B cell (primary cell): ENCODE results near the gene QSOX2. TPM values are rescaled to one million over a fixed set of nuclear protein-coding genes. Genes with fewer than 3 reads are reported as not detected.

ENCODE experiments used
- ATAC-seq: fragments of 200-7000 bp; cut with Tn5 transposase; one replicate; pipeline ENCODE4 v1.10.0; 2021; ENCODE audit warnings: low read depth, mild to moderate bottlenecking, moderate number of reproducible peaks, moderate library complexity
- CTCF ChIA-PET: fragments of 350-600 bp; sonication (Branson Sonifier 250); formaldehyde crosslinking; loops from one replicate; lab custom pipeline; 2021; ENCODE audit warnings: antibody characterized with exemption, inconsistent platforms; lab: Charles Lee
- POLR2A ChIA-PET: fragments of 350-600 bp; sonication (Branson Sonifier 250); formaldehyde crosslinking; loops from one replicate; lab custom pipeline; 2021; ENCODE audit warnings: antibody characterized with exemption; lab: Charles Lee
- DNase-seq: peaks from one replicate; pipeline ENCODE4 v3.0.0; 2013
- H2AFZ ChIP-seq: 2 replicates; pipeline ENCODE4 v1.6.1; 2012; ENCODE audit warnings: mild to moderate bottlenecking, low read depth, low read length; ENCODE audit not compliant: insufficient read depth, poor library complexity, severe bottlenecking
- H3K27ac ChIP-seq, 2 donors: 1 replicate in 1 of 2; 2 replicates in 1 of 2; pipeline ENCODE4 v1.5.1; 2012 to 2013; ENCODE audit warnings: low read length in 2 of 2, mild to moderate bottlenecking in 2 of 2, moderate library complexity in 1 of 2
- H3K27me3 ChIP-seq, 4 experiments: fragments of 200-600 bp in 1 of 4; sonication (generic) in 1 of 4; replicated peaks in 1 of 4; 1 replicate in 2 of 4; 2 replicates in 2 of 4; pipeline versions ENCODE4 v1.6.1 to v1.7.0; 2013 to 2016; ENCODE audit warnings: low read length in 3 of 4, mild to moderate bottlenecking in 2 of 4, mixed read lengths in 1 of 4, moderate library complexity in 1 of 4; ENCODE audit not compliant: insufficient read depth in 4 of 4, control insufficient read depth in 3 of 4; ENCODE audit errors: control extremely low read depth in 1 of 4
- H3K36me3 ChIP-seq, 2 experiments: replicated peaks in 1 of 2; 1 replicate in 1 of 2; 2 replicates in 1 of 2; pipeline versions ENCODE4 v1.6.1 to v1.7.1; 2013; ENCODE audit warnings: low read length in 1 of 2; ENCODE audit not compliant: insufficient read depth in 2 of 2, control insufficient read depth in 1 of 2; ENCODE audit errors: control extremely low read depth in 1 of 2, extremely low read depth in 1 of 2
- H3K4me1 ChIP-seq, 2 donors: fragments of 200-600 bp in 1 of 2; sonication (generic) in 1 of 2; 1 replicate in 1 of 2; 2 replicates in 1 of 2; pipeline versions ENCODE4 v1.5.1 to v1.6.1; 2013 to 2017; ENCODE audit warnings: low read length in 2 of 2; ENCODE audit not compliant: control insufficient read depth in 2 of 2, insufficient read depth in 2 of 2
- H3K4me2 ChIP-seq: replicated peaks from 2 replicates; pipeline ENCODE3; 2012; ENCODE audit warnings: mild to moderate bottlenecking, low read depth, low read length; ENCODE audit not compliant: poor library complexity, severe bottlenecking
- H3K4me3 ChIP-seq, 5 experiments: fragments of 200-600 bp in 1 of 5; sonication (generic) in 1 of 5; 1 replicate in 3 of 5; 2 replicates in 2 of 5; pipeline versions ENCODE4 v1.5.1 to v1.7.0; 2011 to 2016; ENCODE audit warnings: low read length in 4 of 5, mild to moderate bottlenecking in 4 of 5, low read depth in 2 of 5, control low read depth in 1 of 5, moderate library complexity in 1 of 5; ENCODE audit not compliant: insufficient read depth in 1 of 5; ENCODE audit errors: control extremely low read depth in 1 of 5, extremely low read depth in 1 of 5
- H3K79me2 ChIP-seq: fragments of 200-600 bp; sonication (generic); one replicate; pipeline ENCODE4 v1.6.0; 2016; ENCODE audit warnings: low read length; ENCODE audit not compliant: control insufficient read depth, insufficient read depth
- H3K9ac ChIP-seq: fragments of 200-600 bp; sonication (generic); 2 replicates; pipeline ENCODE4 v1.6.1; 2017; ENCODE audit warnings: mild to moderate bottlenecking, low read length, moderate library complexity
- H3K9me3 ChIP-seq, 3 donors: one replicate each; pipeline versions ENCODE4 v1.6.1 to v1.7.1; 2013; ENCODE audit warnings: low read length in 2 of 3; ENCODE audit not compliant: control insufficient read depth in 2 of 3, insufficient read depth in 1 of 3; ENCODE audit errors: control extremely low read depth in 1 of 3
- H4K20me1 ChIP-seq: 2 replicates; pipeline ENCODE4 v1.6.0; 2012; ENCODE audit warnings: mild to moderate bottlenecking, low read length; ENCODE audit not compliant: insufficient read depth, control insufficient read depth, poor library complexity, severe bottlenecking
- H3K27ac Mint-ChIP-seq: one replicate; pipeline ENCODE4 v1.8.0; 2021; ENCODE audit warnings: mixed read lengths
- H3K27me3 Mint-ChIP-seq: one replicate; pipeline ENCODE4 v1.8.0; 2021; ENCODE audit warnings: mixed read lengths
- H3K4me1 Mint-ChIP-seq: one replicate; pipeline ENCODE4 v1.8.0; 2021; ENCODE audit warnings: mixed read lengths
- H3K4me3 Mint-ChIP-seq: one replicate; pipeline ENCODE4 v1.8.0; 2021; ENCODE audit warnings: mixed read lengths
- H3K9me3 Mint-ChIP-seq: one replicate; pipeline ENCODE4 v1.8.0; 2022; ENCODE audit warnings: mixed read lengths; ENCODE audit not compliant: insufficient read depth
- EZH2 ChIP-seq: IDR thresholded peaks from 2 replicates; pipeline ENCODE4 v1.6.1; 2012; ENCODE audit warnings: borderline replicate concordance, low read depth, mild to moderate bottlenecking, moderate library complexity, low read length; ENCODE audit not compliant: insufficient read depth, poor library complexity, severe bottlenecking
- WGBS: methylation state at CpG from one replicate; pipeline ENCODE4 v1.1.5; 2013; ENCODE audit warnings: missing lambda C conversion rate; ENCODE audit not compliant: insufficient coverage; 5-methylcytosine and 5-hydroxymethylcytosine counted together
- intact Hi-C: fragments of 100-400 bp; cut with micrococcal nuclease; formaldehyde crosslinking; loops from one replicate; pipeline ENCODE4 v1.10.0; 2022
- polyA plus RNA-seq: library from polyadenylated mRNA; depleted of rRNA; stranded (reverse); fragments of >200 nt; gene quantifications from 2 replicates; pipeline ENCODE4 v1.2.3, GENCODE V29; 2012
- total RNA-seq, 2 donors: library from RNA; stranded (reverse); fragments of 120-200 nt in 1 of 2; gene quantifications; 1 replicate in 1 of 2; 2 replicates in 1 of 2; pipeline versions ENCODE4 v1.2.3 to v1.2.4, GENCODE V29; 2013 to 2022
- TF ChIP-seq, protein P1 (sequence below): fragments of 200-600 bp; IDR thresholded peaks from one replicate; pipeline ENCODE4 v1.8.0; 2022; ENCODE audit warnings: antibody characterized with exemption, mild to moderate bottlenecking

The QSOX2 gene
- total and polyA plus RNA-seq, 2 donors (not counting 1 experiment from before 2014, with no cell fraction given): 62.9 to 139 TPM

DNA sequence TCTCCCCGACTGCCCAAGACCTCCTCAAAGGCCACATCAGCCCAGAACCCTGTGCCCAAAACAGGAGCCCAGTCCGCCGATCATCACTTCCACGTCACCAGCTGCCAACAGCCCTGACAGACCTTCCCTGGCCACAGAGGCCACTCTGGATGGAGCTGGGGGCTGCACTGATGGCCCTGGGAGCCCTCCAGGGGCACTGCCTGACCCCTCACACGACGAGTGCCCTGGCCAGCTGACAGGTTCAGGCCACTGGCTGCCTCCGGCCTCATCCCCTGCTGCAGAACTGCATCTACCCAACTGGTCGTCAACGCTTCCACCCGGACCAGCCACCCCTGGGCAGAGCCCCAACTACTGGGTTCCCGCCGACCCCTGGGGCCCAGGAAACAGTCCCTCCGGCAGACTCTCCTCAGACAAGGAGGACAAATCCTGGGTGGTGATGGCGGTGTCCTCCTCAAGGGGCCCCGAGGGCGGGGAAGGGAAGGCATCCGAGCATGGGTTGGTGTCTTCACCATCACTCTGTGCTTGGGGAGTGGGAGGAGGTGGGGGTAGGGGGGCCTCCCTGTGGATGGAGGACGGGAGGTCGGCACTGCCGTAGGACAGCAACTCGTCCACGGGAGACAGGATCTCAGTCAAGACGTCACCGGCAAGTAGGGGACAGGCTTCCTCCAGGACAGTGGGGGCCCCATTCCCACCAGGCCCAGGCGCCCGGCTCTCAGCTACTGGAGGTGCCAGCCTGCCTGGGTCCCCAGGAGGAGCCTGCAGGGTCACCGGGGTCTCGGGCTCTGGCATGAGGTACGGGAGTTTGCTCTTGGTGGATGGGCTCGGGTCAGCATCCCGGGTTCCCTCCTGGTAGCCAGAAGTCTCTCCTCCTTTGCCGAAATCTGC is 7.9 kb upstream of the QSOX2 start:
- 88% methylated on average over 32 of the region's 32 CpGs for WGBS
- Mint-ChIP-seq H3K27me3 (no peaks in the 10 kb centered on the region), H3K4me1 (no peaks in the 10 kb centered on the region), H3K4me3 (no peak overlapping the region), H3K27ac (no peak overlapping the region), H3K9me3 (no peaks in the 10 kb centered on the region)
- Histone ChIP-seq H2AFZ (no peak overlapping the region), H4K20me1 (no peaks in the 10 kb centered on the region), H3K36me3 (no peaks in the 10 kb centered on the region), H3K27me3 (peaks cover 0 to 5% (median 0%) of the 10 kb centered on the region in 4 experiments), H3K4me3 (no peak overlapping the region), H3K9ac (no peak overlapping the region), H3K4me1 (no peaks in the 10 kb centered on the region), H3K9me3 (no peaks in the 10 kb centered on the region), H3K79me2 (no peaks in the 10 kb centered on the region), H3K4me2 (no peak overlapping the region), H3K27ac (no peak overlapping the region)
- DNase-seq: no peak
- intact Hi-C loops: no loop called here
- POLR2A ChIA-PET: no interaction called here
- TF ChIP-seq, protein P1, sequence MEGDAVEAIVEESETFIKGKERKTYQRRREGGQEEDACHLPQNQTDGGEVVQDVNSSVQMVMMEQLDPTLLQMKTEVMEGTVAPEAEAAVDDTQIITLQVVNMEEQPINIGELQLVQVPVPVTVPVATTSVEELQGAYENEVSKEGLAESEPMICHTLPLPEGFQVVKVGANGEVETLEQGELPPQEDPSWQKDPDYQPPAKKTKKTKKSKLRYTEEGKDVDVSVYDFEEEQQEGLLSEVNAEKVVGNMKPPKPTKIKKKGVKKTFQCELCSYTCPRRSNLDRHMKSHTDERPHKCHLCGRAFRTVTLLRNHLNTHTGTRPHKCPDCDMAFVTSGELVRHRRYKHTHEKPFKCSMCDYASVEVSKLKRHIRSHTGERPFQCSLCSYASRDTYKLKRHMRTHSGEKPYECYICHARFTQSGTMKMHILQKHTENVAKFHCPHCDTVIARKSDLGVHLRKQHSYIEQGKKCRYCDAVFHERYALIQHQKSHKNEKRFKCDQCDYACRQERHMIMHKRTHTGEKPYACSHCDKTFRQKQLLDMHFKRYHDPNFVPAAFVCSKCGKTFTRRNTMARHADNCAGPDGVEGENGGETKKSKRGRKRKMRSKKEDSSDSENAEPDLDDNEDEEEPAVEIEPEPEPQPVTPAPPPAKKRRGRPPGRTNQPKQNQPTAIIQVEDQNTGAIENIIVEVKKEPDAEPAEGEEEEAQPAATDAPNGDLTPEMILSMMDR: no peak
- TF ChIP-seq EZH2: no peak
- no peak for ATAC-seq
- CTCF ChIA-PET: interaction anchor here (1.8 kb wide), 1 partner anchor 11 kb away, joined by 5 read pairs; no protein-coding TSS in a partner anchor

DNA sequence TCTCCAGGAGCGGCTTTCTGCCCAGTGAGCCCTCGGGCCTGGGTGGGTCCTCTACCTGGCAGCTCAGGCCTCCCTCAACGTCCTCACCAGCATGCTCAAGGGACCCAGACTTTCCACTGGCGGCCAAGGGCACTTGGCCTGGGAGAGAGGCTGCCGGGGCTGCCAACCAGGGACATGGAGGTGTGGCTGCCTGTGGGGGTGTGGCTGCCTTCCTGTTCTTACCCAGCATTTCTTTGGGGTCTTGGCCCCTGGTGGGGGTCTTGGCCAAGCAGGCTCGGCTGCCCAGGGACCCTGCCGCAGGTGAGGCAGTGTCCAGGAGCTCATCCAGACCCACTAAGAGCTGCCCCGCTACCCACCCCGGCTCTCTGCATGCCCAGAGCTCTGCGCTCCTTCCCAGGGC is 7.2 kb upstream of the QSOX2 start:
- Mint-ChIP-seq H3K4me1 (no peaks in the 10 kb centered on the region), H3K27ac (no peak overlapping the region), H3K9me3 (no peaks in the 10 kb centered on the region), H3K27me3 (no peaks in the 10 kb centered on the region), H3K4me3 (no peak overlapping the region)
- intact Hi-C loops: no loop called here
- Histone ChIP-seq H2AFZ (no peak overlapping the region), H3K4me3 (no peak overlapping the region), H3K9me3 (no peaks in the 10 kb centered on the region), H3K4me2 (no peak overlapping the region), H3K27ac (no peak overlapping the region), H3K79me2 (no peaks in the 10 kb centered on the region), H3K9ac (no peak overlapping the region), H3K4me1 (no peaks in the 10 kb centered on the region), H3K36me3 (no peaks in the 10 kb centered on the region), H3K27me3 (peaks cover 0 to 5% (median 0%) of the 10 kb centered on the region in 4 experiments), H4K20me1 (no peaks in the 10 kb centered on the region)
- TF ChIP-seq EZH2: no peak
- TF ChIP-seq, protein P1: no peak
- CTCF ChIA-PET: no interaction called here
- WGBS: 88% methylated on average over 10 of the region's 10 CpGs
- POLR2A ChIA-PET: no interaction called here
- ATAC-seq (no peak), DNase-seq (no peak)
